Measurements from ENCODE around the gene EGFL7. TPM values are rescaled to one million over a fixed set of nuclear protein-coding genes. Genes with fewer than 3 reads are reported as not detected.

Gene EGFL7
- total and polyA plus RNA-seq, 2 of the 13 experiments (the other 11 are each of a cell fraction or from before 2014, with no cell fraction given), result 0.20 to 5.1 TPM

GRCh38 chr9:136668983-136669790 lies 6.5 kb downstream of the EGFL7 start (continued):
- TF ChIP-seq AHDC1 (CRISPR knock-in tag; IDR thresholded peaks at IDR 0.05; ENCODE audit: borderline replicate concordance), result no peak

- intact Hi-C loops (cut with micrococcal nuclease; ENCODE audit: unreplicated experiment) (no loop called here), in situ Hi-C loops (cut with HindIII; ENCODE audit: extremely low pct_ligation_motif_present, low pct_unique_long_range_greater_than_20kb) (no loop called here)
- Histone ChIP-seq H3K9ac (ENCODE audit: insufficient read depth, low read depth, low read length) (no peak overlapping the region), H3K4me2 (ENCODE audit: low read depth, low read length) (no peak overlapping the region), H3K79me2 (ENCODE audit: insufficient read depth, low read length) (no peaks in the 10 kb centered on the region), H3K9me3 (ENCODE audit: low read length) (no peaks in the 10 kb centered on the region), H3K4me1 (ENCODE audit: insufficient read depth, low read length) (peaks cover 39% of the 10 kb centered on the region), H3K36me3 (replicated peaks in 1 of 2; ENCODE audit: control insufficient read depth in 1 of 2, insufficient read depth in 2 of 2, low read length in 2 of 2) (no peaks in the 10 kb centered on the region), H3K27me3 (ENCODE audit: control insufficient read depth in 1 of 2, insufficient read depth in 2 of 2, low read length in 2 of 2) (peaks cover 16 to 48% of the 10 kb centered on the region in 2 experiments; a peak in 4 of 5 replicates), H3K27ac (ENCODE audit: extremely low read length, insufficient read depth, low read length) (no peak overlapping the region), H4K20me1 (ENCODE audit: insufficient read depth, low read length) (0 out of 2 replicates have a peak, but pooled peaks cover 3% of the 10 kb centered on the region), H2AFZ (ENCODE audit: low read length) (no peak overlapping the region), H3K4me3 (replicated peaks in 1 of 3; ENCODE audit: insufficient read depth in 1 of 3, low read depth in 2 of 3, low read length in 3 of 3) (no peak overlapping the region)
- 78% methylated on average over 5 of the region's 23 CpGs for WGBS (ENCODE audit: low lambda C conversion rate)
- TF ChIP-seq RBM39 (IDR thresholded peaks at IDR 0.05; ENCODE audit: low read depth, low read length, poor library complexity, severe bottlenecking), result peak; percentile 8
- no peak for TF ChIP-seq ZNF335 (CRISPR knock-in tag; IDR thresholded peaks at IDR 0.05)
- FAIRE-seq (no peak), ATAC-seq (no peak), DNase-seq (ENCODE audit: low spot score) (no peak)
- CTCF ChIA-PET (ENCODE audit: low intra/inter-chr PET ratio, low total read pairs), result no interaction called here
- POLR2A ChIA-PET, result no interaction called here
- no TSS peak for BruUV-seq (replicated peaks)
Observed at GRCh38 chr9:136669791-136670464, 7.2 kb downstream of the EGFL7 start.

All from HepG2 (cell line).